Activated CD4-positive, alpha-beta T cell treated with anti-CD3 and anti-CD28 coated beads for 24 hours (primary cell): Measurements from ENCODE around the gene MYO9A.
A peak's percentile ranks its signal among the peaks of the same experiment; 100 is the strongest.

Experiments
- DNase-seq, 2 donors: peaks; one replicate each; pipeline ENCODE4 v3.0.0-alpha.2; 2020; ENCODE audit warnings: low read depth in 2 of 2

The MYO9A gene

GRCh38 chr15:71808311-71809020 is 309.5 kb downstream of the MYO9A start:
- no peak for DNase-seq

- no peak for DNase-seq
Observed at GRCh38 chr15:71807691-71808091, 310.3 kb downstream of the MYO9A start.

DNA sequence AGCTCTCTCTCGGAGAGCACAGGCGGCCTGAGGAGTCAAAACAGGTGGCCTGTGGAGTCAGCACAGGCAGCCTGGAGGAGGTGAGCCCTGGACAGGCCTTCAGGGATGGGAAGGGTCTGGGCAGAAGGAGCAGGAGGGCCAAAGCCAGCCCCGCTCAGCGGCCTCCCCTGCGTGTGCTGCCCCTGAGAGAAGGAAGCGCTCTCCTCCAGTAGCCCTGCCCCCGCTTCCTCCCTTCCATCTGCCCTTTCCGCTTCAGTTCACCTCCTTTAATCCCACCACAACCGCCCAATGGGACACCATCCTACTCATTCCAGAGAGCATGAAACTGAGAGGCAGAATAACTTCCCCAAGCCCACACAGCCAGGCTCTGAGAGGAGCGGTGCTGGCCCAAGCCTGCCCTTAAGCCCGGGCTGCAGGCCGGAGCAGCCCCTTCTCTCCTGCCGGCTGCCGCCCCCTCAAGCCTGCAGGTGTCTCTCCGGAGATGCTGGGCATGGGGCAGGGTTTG is 310.8 kb downstream of the MYO9A start:
- DNase-seq: no peak

DNA sequence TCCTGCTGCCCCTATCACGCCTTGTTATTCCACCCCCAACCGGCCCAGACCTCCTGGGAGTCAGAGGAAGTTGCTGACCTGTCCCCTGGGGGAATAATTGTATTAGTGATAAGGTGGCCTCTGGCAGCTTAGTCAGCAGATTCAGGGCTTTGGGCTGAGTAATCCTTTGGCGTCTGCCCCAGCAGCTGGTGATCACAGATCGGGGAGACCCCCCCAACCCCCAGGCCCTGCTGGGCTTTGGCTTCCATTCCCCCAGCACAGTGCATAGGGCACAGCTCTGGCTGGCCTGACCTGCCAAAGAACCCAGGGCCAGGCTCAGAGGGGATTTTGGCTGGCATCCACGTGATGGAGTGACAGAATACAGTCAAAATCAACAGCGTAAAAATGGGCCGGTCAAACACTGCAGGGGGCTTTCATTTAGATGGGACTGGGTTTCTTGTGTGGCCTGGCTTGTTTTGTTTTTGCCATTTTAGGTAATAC is 311.5 kb downstream of the MYO9A start:
- no peak for DNase-seq

GRCh38 chr15:71804695-71805470 is 313.1 kb downstream of the MYO9A start:
- DNase-seq: no peak

DNA sequence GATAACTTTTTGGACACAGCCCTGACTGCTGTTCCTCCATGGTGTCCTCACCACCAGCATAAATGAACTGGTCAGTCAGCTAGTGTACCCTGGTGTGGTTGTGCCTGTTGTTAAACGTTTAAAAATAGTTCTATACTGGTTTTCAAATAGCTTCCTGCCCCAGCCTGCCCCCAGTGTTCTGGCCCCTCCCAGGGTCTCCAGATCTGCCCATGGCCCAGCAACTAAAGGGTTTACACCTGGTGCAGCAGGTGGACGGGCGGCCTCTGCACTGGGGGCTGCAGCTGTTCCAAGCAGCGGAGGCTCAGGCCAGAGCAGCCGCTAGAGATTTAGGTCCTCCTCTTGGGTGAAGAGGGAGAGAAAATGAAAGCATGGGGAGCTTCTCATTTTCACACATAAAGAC is 313.7 kb downstream of the MYO9A start:
- no peak for DNase-seq

DNA sequence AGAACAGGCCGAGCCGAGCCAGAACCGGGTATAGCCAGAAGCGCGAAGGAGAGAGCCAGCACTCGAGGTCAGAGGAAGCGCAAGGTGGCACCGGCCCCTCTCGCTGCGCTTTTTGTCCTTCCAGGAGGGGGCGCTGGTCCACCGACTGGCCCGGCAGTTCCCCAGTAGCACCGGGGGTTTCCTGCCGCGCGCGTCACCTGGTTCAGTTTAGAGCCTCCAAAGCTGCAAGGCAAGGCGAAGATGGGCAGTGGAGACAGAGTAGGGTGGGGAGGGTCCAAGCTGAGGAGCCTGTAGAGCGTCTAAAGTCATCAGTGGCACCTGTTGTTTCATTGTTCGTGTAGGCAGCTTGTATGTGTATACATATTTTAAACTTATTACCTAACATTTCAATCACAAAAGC is 315.2 kb downstream of the MYO9A start:
- DNase-seq: peak in 1 of 2 donors; percentile 9

DNA sequence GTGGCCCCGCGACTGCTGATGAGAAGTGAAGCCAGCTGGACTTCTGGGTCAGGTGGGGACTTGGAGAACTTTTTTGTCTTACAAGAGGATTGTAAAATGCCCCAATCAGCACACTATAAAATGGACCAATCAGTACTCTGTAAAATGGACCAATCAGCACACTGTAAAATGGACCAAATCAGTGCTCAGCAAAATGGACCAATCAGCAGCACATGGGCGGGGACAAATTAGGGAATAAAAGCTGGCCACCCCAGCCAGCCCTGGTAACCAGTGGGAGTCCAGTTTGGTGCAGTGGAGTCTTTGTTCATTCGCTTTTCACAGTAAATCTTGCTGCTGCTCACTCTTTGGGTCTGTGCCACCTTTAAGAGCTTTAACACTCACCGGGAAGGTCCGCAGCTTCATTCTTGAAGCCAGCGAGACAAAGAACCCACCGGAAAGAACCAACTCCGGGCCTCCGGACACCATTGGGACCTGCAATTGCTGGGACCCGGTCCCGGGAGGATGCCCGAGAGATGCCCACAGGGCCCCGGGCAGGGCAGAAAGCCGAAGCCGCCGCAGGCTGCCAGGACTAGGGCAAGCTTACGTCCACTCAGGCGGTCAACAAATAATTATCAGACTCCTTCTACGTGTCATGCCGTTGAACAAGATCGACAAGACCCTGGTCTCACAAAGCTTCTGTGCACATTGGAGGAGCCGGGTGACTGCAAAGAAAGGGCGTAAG is 315.9 kb downstream of the MYO9A start:
- no peak for DNase-seq

DNA sequence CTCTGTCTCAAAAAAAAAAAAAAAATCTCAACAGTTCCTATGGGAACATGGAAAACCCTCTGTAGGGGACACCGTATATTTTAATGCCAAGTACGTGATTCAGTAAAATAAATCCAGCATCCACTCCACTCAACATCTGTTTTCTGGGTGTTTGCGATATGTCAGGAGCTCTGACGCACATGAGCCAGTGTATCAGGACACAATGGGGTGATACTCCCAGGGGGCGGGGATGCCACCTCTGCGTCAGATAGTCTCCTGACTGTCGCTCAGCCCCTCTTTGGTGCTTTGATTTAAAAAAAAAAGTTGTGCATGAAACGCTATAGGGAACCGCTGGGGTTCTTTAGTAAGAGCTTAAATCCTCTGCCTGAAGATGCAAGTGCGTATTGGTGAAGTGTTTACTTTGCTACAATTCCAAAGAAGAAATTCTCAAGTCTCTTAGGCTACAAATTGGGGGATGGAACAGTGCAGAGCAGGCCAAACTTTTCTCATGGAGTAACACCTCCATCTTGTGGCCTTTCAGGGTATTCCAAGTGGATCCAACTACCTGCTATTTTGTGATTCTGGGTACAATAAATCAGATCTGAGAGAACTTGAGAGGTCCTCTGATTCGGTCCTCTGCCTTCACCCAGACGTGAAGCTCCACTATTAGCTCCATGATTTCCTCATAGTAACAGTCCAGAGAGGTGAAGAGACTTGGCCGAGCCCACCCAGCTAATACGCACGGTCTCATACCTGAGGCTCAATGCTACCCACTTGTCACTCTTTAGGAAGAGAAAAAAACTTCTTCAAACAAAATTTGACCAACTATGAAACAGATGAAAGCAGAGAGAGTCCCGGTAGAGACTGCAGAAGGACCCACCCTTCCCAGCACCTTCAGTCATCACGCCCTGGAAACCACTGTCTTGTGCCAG is 316.9 kb downstream of the MYO9A start:
- no peak for DNase-seq

- DNase-seq: no peak
Observed at GRCh38 chr15:71800190-71800589, 317.8 kb downstream of the MYO9A start.

- no peak for DNase-seq
Observed at GRCh38 chr15:71798641-71799040, 319.3 kb downstream of the MYO9A start.

- no peak for DNase-seq
Observed at GRCh38 chr15:71792521-71792920, 325.4 kb downstream of the MYO9A start.

DNA sequence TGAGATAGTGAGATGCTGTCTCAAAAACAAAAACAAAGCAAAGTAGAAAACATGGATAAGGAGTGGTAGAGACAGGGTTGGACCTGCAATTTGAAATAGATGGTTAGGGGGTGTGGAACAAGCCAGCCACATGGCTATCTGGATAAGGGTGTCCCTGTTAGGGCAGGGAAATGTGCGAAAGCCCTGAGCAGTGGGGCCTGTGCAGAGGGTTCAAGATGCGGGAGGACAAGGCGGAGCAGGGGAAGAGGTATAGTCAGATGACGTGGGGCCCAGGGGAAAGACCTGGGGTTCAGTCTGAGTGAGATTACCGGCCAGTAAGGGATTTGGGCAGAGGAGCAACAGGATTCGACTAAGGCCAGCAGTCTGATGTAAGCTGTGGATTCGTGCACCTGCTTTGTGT is 326.0 kb downstream of the MYO9A start:
- no peak for DNase-seq

- no peak for DNase-seq
Observed at GRCh38 chr15:71790081-71790480, 327.9 kb downstream of the MYO9A start.

DNA sequence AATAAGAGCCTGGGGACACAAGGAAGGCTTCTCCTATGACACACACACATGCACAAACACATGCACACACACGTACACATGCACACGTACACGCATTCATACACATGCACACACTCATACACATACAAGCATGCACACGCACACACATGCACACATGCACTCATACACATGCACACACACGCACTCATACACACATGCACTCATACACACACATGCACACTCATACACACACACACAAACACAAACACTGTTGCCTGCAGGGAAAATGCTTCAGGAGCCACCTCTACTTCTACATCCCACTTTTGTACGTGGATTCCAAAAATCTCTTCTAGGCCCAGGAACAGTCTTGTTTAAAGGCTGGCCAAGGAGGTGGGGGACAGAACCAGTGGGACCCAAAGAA is 328.3 kb downstream of the MYO9A start:
- no peak for DNase-seq

GRCh38 chr15:71788646-71789579 is 329.0 kb downstream of the MYO9A start:
- DNase-seq: no peak

DNA sequence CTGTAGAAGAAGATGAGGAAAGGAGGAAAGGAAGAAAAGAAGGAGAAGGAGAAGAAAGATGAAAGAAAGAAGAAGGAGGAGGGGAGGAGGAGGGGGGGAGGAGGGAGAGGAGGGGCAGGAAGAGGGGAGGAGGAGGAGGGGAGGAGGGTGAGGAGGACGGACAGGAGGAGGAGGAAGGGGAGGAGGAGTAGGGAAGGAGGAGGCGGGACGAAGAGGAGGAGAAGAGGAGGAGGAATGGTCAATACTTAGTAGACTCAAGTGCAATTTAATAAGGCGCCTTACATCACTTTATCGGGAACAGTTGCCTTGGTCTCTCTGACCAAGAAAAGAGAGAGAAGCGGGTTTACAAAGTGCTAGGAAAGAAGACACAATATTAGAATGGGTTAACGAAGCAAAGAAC is 331.3 kb downstream of the MYO9A start:
- DNase-seq: no peak

GRCh38 chr15:71785996-71786395 is 332.0 kb downstream of the MYO9A start:
- no peak for DNase-seq

GRCh38 chr15:71784719-71785118 is 333.2 kb downstream of the MYO9A start:
- DNase-seq: no peak
